GM19351 (cell line): Measurements from ENCODE around the gene C2orf72.
"Not testable (repeated sequence)": the region's sequence is repeated elsewhere in the genome, so short reads cannot be mapped to it uniquely, and the experiment has no call there.

ENCODE experiments used
- ATAC-seq: cut with Tn5 transposase; IDR thresholded peaks from one replicate; pipeline ENCODE4 v1.9.1; 2021; ENCODE audit warnings: mild to moderate bottlenecking, moderate library complexity; ENCODE audit not compliant: unreplicated experiment

The C2orf72 gene

GRCh38 chr2:231037202-231037730, at the start of gene C2orf72:
Gene C2orf72, plus strand, starts transcription at chr2:231037523. Its CDS starts 43 bp downstream, at chr2:231037566.
- no peak for ATAC-seq

- no peak for ATAC-seq
These were observed 47.6 kb upstream of the C2orf72 start for GRCh38 chr2:230989731-230990130.

GRCh38 chr2:230990131-230990898, 47.0 kb upstream of the C2orf72 start:
- no peak for ATAC-seq

GRCh38 chr2:230990899-230991150, 46.5 kb upstream of the C2orf72 start:
- ATAC-seq = no peak

- no peak for ATAC-seq
These were observed 45.7 kb upstream of the C2orf72 start for GRCh38 chr2:230991598-230991997.

GRCh38 chr2:230995821-230996220, 41.5 kb upstream of the C2orf72 start, which contains the start of gene SPATA3:
Gene SPATA3, plus strand, starts transcription at chr2:230996121. Its CDS starts 113 bp downstream, at chr2:230996234.
- no peak for ATAC-seq

- no peak for ATAC-seq
These were observed 40.7 kb upstream of the C2orf72 start for GRCh38 chr2:230996661-230997060.

GRCh38 chr2:230998882-230999281, 38.4 kb upstream of the C2orf72 start:
- no peak for ATAC-seq

GRCh38 chr2:230999477-230999876, 37.8 kb upstream of the C2orf72 start:
- no peak for ATAC-seq

- ATAC-seq = no peak
These were observed 37.0 kb upstream of the C2orf72 start for GRCh38 chr2:231000211-231000904.

GRCh38 chr2:231001036-231001435, 36.3 kb upstream of the C2orf72 start:
- no peak for ATAC-seq

GRCh38 chr2:231001921-231002320, 35.4 kb upstream of the C2orf72 start:
- no peak for ATAC-seq

- no peak for ATAC-seq
These were observed 34.7 kb upstream of the C2orf72 start for GRCh38 chr2:231002641-231003040.

GRCh38 chr2:231003186-231003585, 34.1 kb upstream of the C2orf72 start:
- no peak for ATAC-seq

GRCh38 chr2:231004930-231005329, 32.4 kb upstream of the C2orf72 start:
- ATAC-seq = not testable (repeated sequence)

GRCh38 chr2:231007286-231008098, 29.8 kb upstream of the C2orf72 start:
- no peak for ATAC-seq

- ATAC-seq = no peak
These were observed 29.2 kb upstream of the C2orf72 start for GRCh38 chr2:231008131-231008530.

GRCh38 chr2:231009236-231009919, 27.9 kb upstream of the C2orf72 start:
- ATAC-seq = no peak

- no peak for ATAC-seq
These were observed 27.1 kb upstream of the C2orf72 start for GRCh38 chr2:231010201-231010730.

- ATAC-seq = no peak
These were observed 25.8 kb upstream of the C2orf72 start for GRCh38 chr2:231011526-231011925.

GRCh38 chr2:231012463-231012862, 24.9 kb upstream of the C2orf72 start:
- no peak for ATAC-seq
